GM18907 (cell line): Measurements from ENCODE around the gene TIGAR.

Source experiments
- ATAC-seq: cut with Tn5 transposase; IDR thresholded peaks from one replicate; pipeline ENCODE4 v1.9.1; 2021; ENCODE audit warnings: mild to moderate bottlenecking, moderate library complexity; ENCODE audit not compliant: unreplicated experiment

Gene TIGAR

DNA sequence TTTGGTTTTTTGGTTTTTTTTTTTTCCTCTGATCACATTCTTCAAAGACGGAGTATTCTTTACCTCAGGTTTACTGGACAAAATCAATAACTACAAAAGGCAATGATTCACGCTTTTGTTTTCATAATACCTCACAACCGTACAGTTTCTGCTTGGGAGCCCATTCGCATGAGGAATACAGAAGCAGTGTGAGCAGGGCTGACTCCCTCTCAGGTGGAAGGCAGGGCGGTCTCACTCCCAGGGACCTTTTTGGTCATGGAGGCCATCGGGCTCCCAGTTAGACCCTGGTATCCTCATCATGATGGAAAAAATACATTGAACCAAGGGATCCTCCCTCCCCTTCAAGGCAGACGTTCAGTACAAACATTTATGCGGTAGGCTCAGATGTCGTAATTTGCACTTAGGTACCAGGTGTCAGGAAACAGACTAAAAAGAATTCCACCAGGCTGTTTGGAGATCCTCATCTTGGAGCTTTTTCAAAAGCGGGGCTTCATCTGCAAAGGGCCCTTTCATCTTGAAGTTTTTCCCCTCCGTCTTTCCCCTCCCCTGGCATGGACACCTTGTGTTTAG is 19.0 kb upstream of the TIGAR start:
- ATAC-seq, result no peak

DNA sequence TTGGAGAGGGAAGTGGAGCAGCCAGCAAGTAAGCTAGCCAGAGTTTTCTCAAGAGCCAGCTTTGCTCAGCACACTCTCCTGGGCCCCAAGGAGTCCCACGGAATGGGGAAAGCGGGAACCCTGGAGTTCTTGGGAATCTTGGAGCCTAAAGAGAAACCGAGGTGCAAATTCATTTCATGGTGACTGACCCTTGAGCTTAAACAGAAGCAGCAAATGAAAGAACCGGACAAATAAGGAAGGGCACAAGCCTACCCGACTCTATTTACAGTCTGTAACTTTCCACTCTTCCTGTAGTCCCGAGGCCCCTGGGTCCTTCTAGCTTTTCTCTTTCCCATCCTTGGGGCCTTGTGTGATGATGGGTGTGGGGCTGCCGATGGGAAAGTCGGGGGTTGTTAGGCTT is 18.1 kb upstream of the TIGAR start:
- no peak for ATAC-seq

DNA sequence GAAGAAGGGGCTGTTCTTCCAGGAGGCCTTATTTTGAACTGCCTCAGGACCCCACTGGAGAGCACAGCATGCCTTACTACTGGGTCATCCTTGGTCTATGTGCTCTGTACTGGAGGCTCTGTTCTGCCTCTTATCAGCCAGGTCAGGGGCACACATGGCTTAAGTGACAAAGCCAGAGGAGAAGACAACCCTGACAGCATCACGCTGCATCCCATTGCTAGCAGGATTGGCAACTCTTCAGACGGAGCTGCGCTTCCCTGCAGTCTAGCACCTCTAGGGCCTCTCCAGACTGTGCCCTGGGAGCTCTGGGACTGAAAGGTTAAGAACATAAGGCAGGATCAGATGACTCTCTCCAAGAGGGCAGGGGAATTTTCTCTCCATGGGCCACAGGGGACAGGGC is 17.3 kb upstream of the TIGAR start:
- ATAC-seq, result no peak

DNA sequence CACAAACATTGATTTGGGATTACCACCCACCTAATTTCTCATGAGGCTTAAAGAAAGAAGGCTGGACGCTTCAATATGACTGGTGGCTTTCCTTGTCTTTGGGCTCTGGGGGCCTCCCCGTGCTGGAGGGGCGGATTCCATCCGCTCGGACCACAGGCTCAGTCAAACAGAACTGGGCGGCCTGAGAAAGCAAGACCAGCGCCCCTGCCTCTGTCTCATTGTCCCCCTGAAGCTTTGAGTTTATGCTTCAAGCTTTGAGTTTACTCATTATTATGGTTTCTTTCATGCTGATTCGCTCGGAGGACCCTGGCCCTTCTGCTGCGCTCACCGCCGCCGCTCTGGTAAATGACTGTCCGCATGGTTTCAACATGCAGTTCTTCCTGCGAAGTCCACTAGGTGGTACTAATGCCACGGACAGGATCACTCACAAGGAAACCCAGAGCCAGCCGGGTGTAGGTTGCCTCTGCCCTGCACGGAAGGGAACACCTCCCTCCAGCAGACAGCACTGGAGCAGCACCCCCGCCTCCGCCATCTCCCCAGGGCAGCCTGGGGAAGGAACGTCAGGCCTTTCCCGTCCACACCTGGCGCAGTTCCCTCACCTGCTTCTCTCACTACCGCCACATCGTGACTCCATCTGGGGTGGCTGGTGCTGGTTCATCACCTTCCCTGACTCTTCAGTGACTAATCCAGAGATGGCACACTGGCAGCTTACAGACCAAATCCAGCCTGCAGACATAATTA is 13.2 kb upstream of the TIGAR start:
- no peak for ATAC-seq

DNA sequence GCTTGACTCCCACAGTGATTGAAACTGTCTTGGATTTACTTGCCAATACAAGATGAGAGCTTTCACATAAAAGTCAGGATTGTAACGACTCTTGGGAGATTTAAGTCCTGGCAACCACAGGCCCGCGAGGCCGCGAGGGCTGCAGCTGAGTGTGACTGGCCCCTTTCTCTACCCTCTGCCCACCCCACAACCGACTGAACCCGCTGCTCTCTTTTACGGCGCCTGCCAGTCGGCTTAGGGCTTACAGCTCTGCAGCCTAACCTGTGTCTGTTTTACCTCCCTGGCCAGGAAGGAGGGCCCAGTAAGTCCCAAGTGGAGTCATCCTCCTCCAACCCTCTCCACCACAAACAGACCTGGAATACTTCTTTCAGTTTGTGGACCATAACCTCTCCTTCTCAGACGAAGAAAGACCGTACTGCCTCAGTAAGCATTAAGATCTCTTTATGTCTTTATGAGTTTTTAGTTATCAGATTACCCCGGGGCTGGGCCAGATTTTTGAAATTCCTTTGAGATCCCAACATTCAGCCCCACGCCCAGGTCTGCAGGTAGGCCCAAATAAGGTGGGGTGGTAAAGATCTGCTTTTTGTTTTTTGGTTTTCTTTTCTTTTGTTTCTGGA is 12.6 kb upstream of the TIGAR start:
- no peak for ATAC-seq

DNA sequence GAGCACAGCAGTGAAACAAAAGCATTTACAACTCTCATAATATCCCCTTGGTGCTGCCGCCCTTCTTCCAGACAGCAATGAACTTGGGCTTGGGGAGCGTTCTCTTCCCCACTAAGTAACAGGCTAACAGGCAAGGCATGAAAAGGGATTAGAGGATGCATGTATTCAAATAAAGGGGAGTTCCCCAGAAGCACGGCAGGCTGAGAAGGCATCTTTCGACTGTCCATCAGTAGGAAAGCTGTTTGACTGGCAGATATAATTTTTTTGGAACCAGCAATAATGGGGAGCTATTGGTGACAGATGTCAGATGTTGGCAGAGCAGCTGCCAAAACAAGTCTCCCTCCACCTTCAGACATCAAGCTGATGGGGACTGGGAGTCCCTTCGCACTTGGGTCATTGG is 9.2 kb upstream of the TIGAR start:
- ATAC-seq, result no peak

DNA sequence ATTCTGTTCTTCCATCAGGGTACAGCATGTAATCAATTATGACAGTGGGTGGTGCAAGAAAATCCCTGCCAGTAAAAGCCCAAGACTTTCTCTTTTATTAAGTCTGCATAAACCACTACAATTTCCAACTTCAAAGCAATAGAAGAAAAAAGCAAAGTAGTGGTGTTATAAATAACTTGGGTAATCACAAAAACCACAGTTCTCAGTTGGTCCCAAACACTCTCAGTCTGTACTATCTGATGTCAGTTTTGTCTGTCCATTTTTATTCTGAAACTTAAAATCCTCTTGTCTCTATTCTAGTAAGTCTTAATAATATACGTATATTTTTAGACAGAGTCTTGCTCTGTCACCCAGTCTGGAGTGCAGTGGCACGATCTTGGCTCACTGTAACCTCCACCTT is 8.8 kb upstream of the TIGAR start:
- ATAC-seq, result no peak

DNA sequence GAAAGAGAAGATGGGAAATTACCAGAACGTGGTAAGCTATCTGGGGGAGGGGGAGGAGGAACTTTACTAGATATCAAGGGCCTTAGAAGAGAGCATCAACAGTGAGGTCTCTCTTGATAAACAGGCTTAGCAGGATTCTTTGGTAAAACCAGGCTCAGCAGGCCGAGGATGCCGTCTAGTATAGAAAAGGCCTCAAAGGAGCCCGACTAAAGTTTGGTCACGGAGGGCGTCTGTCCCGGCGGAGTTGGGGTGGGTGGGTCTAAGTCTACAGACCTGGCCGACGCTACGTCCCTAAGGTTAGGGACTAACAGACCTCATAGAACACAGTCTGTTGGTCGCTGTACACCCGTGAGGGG is 538 bp upstream of the TIGAR start:
- ATAC-seq, result peak; percentile 56

DNA sequence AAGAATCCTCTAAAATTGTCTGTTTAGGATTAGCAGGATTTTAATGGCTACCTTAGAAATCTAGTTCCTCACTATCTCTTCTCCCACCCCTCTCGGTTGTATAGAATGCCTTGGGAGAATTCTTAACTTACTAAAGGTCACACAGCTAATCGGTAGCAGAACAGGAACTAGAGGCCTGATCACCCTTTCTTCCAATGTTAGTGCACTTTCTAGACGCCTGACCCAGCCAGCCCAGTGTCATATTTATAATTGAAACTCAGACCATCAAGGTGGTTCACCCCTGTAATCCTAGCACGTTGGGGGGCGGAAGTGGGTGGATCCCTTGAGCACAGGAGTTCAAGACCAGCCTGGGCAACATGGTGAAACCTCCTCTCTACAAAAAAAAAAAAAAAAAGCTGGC is 1.7 kb downstream of the TIGAR start:
- no peak for ATAC-seq

DNA sequence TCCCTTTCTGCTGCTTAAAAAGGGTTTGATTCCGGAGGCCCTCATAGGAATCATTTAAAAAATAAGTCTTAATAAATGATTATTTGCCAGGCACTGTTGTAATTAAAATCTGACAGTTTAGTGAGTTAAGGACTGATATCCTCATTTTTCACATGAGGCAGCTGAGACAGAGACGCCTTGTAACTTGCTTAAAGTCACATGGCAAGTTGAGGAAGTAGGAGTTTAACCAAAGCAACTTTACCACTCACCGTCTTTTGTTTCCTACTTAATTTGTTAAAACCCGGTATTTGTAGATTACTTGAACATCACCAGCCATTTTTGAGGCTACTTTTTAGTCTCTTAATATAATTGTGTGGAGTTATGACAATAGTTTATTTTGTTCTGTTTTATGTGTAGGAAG is 2.4 kb downstream of the TIGAR start:
- no peak for ATAC-seq

DNA sequence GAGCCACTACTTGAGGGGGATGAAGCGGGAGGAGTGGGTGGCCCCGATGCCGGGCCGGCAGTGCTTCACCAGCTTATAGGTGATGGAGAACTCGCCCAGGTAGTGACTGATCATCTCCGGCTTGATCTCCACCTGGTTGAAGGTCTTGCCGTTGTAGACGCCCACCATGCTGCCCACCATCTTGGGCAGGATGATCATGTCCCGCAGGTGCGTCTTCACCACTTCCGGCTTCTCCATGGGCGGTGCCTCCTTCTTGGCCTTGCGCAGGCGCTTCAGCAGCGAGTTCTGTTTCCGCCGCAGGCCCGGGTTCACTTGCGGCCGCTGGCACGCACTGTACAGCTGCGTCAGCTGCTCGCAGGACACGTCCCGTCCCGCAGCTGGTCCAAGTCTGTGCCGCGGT is 3.4 kb downstream of the TIGAR start:
- ATAC-seq, result no peak

DNA sequence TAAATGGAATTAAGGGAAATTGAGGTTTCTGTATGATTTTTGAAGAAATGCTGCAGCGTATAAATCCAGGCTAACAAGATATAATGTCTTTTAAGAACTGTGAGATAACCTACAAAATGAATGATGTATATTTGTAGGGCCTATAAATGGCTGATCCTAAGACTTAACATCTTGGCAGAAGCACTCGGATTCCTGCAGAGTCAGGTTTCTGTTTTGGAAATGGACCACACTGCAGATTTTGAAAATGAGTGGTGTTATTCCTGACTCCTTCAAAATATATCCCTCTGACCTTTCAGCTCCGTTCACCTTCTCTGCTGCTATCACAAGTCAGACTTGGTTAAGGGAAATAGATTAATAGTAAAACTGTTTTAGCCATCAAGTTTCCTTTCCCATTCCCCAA is 5.0 kb downstream of the TIGAR start:
- ATAC-seq, result no peak

DNA sequence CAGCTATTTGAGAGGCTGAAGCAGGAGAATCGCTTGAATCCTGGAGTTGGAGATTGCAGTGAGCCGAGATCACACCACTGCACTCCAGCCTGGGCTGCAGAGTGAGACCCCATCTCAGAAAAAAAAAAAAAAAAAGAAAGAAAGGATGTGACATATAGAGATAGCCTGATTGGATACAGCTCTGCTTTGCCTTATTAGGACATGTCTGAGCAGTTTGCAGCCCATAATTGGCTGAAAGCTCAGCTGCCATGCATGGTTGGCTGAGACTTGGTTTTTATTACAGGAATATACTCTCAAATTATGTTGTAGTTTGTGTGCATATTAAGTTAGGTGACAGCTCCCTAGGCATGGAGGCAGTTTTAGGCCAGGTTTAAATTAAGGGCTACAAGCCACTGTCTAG is 6.3 kb downstream of the TIGAR start:
- no peak for ATAC-seq

DNA sequence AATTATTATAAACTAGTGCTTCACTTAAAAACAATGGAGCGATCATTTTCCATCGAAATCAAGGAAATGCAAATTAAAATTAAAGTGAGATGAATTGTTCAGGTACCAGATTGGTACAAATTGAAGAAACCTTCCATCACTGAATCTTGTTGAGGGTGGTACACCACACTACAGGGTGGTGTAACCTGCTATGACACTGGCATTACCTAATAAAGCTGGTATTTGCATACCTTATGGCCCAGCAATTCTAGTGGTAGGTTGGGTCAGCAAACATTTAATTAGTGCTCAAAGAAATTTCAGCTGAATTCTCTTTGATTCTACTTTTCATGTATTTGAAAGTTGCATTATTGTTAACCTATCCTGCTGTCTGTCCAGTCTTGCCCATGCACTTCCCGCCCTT is 9.2 kb downstream of the TIGAR start:
- ATAC-seq, result no peak

DNA sequence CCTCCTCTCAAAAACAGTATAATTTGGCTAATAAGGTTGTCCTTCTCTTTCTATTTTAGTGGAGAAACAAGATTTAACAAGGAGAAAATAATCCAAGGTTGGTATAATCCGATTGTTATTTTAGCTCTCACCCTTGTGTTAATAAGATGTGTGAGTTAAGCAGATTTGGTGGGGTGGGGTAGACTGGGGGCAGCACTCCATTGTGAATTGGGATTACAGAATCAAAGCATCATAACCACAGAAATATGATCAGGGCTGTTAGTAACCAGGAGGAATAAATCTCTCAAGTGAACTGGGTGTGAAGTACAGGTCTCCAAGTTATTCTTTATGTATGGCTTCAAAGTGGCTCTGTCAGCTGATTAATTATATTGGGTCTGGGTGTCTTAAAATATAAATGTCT is 10.2 kb downstream of the TIGAR start:
- ATAC-seq, result no peak

DNA sequence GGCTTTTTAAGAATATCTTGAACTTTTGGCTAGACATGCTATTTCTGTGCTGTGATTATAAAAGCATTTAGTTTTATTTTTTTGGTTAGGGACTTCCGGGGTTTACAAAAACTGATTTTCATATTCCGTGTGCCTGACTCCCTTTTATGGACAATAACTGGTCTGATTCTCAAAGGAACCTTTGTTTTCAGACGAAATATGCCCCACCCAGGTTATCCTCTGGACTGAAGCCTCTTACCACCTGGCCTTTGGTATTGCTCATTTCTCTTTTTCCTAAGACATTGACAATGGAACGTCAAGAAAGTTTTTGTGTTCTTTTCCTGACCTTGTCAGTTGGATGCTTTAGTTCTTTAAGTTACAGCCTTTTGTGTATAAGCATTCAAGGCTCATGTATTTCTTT is 10.8 kb downstream of the TIGAR start:
- ATAC-seq, result no peak

DNA sequence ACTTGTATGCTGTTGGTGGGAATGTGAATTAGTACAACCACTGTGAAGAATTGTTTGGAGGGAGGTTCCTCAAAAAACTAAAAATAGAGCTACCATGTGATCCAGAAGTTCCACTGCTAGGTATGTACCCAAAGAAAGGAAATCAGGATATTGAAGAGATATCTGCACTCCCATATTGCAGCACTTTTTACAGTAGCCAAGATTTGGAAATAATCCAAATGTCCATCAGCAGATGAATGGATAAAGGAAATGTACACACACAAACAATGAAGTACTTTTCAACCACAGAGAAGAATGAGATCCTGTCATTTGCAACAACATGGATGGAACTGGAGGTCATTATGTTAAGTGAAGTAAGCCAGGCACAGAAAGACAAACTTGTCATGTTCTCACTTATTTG is 25.9 kb downstream of the TIGAR start:
- ATAC-seq, result no peak

DNA sequence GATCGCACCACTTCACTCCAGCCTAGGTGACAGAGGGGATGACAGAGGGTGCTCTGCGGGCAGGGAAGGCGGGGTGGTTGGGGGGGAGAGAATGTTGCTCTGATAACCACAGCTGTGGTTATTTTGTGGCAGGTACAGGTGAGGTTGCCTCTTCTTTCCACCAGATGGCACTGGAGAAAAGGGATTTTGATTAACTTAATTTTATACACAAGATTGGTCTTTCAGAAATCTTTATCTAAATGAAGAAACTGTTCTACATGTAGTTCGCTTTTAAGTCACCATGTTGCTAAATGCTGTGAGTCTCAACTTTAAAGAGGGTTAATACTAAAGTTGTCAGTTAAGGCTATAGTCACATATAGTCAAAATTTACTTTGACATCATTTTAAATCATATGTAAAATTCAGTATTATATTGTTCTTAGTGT is 32.8 kb downstream of the TIGAR start:
- ATAC-seq, result no peak

DNA sequence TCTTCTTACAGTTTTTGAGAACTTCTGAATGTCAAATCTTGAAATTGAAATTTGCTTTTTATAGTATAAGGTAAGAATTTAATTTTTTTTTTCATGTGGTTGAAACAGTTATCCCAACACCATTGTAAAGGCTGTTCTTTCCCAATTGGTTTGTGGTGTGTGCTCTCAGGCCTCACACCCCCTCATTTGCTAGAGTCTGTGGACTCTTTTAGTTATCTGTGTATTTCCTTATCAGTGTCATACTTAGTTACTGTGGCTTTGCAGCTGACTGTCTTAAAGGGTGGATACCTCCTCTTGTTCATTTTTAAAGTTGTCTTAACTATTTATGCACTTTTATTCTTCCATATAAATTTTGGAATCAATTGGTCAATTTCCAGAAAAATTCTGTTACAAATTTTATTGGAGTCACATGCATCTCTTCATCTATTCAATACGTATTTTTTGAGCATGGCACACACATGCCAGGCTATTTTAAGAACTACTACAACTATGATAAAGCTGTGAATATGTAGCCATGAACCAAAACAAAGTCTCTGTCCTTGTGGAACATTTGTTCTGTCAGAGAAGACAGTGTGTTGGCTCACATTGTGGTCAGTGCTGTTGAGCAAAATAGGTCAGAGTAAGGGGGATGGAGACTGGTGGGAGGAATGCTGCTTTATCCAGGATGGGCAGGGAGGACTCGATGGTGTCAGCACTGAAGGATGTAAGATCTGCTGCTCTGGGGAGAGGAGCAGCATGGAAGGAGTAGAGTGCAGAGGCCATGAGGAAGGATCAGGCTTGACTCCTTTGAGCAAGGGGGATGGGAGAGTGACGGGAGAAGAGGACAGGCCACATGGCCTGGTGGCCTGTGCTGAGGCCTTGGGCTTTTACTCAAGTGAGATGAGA is 34.4 kb downstream of the TIGAR start:
- ATAC-seq, result no peak

DNA sequence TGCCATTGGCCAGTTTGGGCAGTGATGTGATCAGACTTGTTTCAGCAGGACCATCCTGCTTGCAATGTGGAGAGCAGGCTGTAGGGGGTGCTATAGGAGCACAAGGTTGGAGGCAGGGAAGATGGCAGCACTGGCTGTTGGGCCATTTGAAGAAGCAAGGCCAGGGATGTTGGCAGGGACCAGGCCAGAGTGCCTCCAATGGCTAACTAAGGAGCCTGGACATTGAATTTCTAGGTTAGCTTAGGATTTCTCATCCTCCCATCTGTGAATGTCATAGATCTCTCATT is 35.0 kb downstream of the TIGAR start:
- ATAC-seq, result no peak

DNA sequence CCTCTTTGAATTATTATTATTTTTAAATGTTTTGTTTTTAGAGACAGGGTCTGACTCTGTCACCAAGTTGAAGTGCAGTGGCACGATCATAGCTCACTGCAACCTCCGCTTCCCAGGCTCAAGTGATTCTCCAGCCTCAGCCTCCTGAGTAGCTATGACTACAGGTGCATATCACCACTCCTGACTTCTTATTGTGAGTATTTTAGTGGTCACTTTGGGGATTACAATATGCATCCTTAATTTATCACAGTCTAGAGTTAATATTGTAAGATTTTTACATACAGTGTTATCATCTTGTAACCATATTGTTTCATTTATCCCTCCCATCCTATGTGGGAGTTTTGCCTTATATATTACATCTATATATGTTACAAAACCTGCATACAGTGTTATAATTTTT is 45.1 kb downstream of the TIGAR start:
- ATAC-seq, result no peak

DNA sequence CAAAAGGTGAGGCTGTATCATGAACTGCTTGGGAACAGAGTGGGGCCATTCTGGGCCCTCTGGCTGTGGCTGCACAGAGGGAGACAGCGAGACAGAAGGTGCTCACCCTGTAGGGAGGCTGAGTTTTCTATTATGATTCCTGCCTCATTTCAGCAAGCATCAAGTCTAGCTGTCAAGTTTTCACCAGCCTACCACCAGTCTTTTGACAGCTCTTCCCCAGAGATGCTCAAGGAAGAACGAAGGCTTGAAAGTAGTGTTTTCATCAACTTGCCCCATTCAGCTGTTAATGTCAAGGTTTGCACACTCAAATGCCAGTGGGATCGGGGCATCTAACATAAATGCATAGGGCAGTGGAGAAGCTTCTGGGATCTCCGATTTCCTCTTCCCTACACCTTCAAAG is 48.5 kb downstream of the TIGAR start:
- ATAC-seq, result no peak
